ENCODE results near the gene FREM2.

The FREM2 gene

DNA sequence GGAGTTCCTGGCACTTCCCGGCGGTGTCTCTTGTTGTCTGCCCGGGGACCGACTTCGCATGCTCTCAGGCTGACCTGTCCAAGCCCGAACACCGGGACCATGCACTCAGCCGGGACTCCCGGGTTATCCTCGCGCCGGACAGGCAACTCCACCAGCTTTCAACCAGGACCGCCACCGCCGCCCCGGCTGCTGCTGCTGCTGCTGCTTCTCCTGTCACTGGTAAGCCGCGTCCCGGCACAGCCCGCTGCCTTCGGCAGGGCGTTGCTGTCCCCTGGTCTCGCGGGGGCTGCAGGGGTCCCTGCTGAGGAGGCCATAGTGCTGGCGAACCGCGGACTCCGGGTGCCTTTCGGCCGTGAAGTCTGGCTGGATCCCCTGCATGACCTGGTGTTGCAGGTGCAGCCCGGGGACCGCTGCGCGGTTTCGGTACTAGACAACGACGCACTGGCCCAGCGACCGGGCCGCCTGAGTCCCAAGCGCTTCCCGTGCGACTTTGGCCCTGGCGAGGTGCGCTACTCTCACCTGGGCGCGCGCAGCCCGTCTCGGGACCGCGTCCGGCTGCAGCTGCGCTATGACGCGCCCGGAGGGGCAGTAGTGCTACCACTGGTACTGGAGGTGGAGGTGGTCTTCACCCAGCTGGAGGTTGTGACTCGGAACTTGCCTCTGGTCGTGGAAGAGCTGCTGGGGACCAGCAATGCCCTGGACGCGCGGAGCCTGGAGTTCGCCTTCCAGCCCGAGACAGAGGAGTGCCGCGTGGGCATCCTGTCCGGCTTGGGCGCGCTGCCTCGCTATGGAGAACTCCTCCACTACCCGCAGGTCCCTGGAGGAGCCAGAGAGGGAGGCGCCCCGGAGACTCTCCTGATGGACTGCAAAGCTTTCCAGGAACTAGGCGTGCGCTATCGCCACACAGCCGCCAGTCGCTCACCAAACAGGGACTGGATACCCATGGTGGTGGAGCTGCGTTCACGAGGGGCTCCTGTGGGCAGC, 661 bp downstream of the FREM2 start:
- no peak for DNase-seq

DNA sequence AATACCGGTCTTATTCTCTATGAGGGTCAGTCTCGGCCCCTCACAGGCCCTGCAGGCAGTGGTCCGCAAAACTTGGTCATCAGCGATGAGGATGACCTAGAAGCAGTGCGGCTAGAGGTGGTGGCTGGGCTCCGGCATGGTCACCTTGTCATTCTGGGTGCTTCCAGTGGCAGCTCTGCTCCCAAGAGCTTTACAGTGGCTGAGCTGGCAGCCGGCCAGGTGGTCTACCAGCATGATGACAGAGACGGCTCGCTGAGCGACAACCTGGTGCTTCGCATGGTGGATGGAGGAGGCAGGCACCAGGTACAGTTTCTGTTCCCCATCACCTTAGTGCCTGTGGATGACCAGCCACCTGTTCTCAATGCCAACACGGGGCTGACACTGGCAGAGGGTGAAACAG, 1.8 kb downstream of the FREM2 start:
- DNase-seq = peak; percentile 27

DNA sequence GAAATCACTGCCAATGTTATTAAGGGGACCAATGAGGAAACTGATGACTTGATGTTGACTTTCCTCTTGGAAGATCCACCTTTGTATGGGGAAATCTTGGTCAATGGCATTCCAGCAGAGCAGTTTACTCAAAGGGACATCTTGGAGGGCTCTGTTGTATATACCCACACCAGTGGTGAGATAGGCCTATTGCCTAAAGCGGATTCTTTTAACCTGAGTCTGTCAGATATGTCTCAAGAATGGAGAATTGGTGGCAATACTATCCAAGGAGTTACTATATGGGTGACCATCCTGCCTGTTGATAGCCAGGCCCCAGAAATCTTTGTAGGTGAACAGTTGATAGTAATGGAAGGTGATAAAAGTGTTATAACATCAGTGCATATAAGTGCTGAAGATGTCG, 3.4 kb downstream of the FREM2 start:
- no peak for DNase-seq

DNA sequence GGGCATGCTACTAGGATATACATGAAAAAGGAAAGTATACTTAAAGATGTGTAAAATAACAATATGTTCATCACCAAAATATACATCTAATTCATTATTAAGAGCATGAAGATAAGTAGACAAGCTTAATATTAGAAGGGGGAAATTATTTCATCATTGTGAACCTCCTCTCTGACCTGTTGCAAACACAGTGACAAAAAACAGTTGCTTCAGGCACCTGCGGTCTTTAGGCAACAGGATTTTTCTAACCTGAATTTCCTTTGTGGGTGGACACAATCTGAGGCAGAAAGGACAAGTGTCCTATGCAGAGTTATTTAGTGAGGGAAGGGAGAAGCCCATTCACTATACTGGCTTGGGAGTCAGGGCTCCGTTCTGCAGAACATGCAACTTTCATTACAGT, 6.3 kb downstream of the FREM2 start:
- no peak for DNase-seq

DNA sequence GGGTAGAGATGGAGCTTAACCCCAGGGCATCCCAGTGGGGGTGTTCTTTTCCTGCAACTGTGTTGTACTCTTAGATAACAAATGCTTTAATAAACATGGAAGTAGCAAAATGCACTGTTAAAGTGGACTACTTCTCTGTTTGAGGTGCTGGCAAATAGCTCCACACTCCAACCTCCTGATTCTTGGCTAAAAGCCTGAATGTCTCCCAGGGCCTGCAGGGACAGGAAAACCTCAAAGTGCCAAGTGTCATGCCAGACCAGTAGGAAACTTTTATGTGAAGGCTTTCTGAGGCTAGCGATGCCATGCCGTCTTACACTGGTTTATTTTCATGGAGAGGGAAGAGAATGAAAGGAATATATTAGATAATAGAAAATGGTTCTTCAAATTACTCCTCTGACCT, 6.8 kb downstream of the FREM2 start:
- DNase-seq = no peak

DNA sequence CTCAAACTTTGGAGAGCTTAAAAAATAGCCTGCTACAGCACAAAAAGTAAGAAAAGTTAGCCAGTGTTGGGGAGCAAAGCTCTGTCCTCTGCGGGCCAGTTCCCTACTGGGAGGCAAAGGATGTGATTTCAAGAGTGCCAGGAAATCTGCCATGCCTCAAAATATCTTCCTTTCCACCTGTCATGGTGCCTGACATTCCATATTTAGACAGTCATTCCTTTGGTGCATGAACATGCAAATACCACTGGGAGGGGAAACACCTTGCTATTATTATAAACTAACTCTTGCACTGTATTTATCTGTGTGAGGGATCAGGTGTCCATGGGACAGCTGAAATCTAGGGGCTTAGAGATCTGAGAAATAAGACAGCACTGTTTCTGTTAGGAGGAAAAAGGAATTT, 10.3 kb downstream of the FREM2 start:
- DNase-seq = no peak

DNA sequence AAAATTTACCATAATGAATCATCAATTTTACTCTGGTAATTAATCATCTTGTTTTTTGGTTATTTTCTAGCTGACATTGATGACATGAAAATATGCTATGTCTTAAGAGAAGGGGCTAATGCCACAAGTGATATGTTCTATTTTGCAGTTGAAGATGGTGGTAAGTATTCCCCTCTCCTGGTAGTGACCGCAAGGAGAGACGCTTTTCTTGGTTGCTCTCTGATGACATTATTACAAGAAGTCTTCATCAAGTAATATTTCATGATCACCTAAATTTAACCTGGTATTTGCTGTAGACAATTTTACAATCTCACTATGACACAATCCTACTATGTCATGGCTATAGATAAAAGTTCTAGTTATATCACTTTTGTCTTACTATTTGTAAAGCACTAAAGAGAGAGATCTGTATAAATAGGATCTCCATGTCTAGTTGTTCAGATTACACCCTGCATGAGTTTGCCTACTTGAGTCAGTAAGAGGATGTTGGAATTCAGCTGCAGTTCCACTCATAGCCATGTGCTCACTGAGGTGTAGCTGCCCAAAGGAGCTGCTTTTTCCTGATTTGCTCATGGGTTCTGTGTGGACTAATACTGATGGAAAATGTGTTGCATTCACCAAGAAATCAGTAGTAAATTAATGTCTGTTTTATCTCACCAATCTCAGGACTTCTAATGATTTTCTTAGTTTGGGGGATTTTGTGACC, 10.9 kb downstream of the FREM2 start:
- DNase-seq = peak; percentile 47

DNA sequence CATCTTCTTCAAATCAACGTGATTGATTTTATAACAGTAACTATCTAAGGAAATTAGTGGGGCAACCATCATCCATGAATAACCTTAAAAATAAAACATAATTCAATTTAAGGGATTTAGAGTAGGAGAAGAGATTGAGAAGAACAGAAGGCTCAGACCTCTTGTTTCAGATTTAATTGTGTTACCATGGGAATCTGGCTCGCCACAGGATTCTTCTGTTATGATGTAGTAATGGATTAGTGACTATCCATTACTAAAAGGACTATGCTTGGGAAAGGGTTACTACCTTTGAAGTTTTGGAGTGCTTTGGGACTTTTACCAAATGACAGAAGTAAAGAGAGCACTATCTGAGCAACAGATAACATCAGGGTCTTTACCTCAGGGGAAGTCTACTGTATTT, 13.2 kb downstream of the FREM2 start:
- peak; percentile 52 for DNase-seq

DNA sequence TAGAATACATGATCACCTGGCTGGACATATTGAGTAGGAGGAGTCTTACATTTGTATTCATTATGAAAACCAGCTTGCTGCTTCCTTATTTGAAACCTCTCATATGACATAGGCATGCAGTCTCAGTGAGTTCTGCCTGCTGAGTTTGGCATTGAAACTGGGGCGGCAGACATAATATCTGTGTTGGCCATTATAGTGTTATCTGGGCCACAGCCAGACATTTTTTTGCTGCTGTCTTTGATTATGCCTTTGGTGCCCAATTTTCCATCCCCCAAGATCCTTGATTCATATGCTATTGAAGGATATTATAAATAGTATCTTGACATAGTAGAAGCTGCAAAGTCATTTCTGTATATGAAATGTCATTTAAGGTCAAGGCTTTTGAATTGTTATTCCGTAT, 15.8 kb downstream of the FREM2 start:
- DNase-seq = no peak

DNA sequence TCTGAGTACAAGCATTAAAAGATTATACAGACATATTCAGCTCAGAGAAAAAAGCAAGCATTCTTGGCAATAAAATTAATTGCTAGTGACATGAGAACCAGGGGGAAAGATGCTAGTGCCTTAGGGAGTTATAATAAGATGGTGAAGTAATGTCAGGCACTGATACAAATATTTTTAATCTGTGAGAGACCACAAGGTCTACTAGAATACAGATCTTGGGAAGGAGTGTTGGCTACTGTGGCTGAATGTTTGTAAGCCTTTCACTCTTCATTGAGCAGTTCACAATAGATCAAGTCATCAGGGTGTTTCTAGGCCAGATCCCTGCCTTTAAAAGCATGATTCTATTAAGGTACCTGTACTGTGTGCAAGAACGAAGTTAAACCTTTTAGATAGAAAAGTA, 16.4 kb downstream of the FREM2 start:
- DNase-seq = no peak

DNA sequence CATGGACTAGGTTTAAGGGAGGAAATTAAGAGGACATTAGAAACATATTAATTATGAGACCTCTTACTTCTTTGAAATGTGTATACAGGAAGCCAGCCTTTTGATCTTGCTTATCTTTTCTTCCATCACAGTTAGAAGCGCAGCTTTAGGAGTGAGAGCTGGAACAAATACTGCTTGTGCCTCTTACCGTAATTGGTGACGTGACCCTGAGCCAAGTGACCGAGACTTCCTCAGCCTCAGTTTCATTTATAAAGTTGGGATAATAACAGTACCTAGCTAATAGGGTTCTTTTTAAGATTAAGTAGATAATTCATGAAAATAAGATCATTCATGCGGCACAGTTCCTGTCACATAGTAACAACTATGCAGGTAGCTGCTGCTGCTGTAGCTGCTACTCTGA, 18.5 kb downstream of the FREM2 start:
- no peak for DNase-seq

DNA sequence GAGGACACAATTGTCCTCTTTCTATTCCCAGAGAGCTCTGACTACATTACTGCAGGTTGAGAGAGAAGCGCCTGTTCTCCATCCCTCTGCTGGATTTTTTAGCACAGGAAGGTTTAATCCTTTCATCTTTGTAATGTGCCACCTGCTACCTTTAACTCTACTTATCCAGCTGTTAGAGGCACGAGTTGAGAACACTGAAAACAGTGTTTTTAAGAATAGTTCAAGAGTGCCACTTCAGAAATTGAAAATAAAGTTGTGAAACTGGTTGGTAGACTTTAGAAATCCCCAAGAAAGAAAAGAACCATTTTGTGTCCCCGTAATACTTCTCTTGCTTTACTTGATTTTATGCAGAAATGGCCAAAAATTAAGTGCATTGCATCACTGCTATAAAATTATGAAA, 20.6 kb downstream of the FREM2 start:
- DNase-seq = peak; percentile 26

DNA sequence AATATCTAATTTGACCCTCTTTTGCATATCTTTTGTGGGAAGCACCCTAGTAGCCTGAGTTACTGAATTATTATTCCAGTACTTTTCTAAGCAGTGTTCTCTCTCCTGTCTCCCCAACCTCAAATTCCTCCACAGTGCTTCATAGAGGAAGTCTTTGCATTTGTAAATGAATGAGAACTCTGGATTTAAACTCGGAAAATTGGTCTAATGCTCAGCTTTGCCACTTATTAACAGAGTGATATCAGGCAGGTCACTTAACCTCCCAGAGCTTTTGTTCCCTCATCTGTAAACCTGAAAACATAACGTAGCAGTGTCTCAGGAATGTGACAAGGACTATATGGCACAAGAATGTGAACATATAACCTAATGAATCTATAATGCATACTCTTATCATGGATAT, 26.2 kb downstream of the FREM2 start:
- DNase-seq = no peak

DNA sequence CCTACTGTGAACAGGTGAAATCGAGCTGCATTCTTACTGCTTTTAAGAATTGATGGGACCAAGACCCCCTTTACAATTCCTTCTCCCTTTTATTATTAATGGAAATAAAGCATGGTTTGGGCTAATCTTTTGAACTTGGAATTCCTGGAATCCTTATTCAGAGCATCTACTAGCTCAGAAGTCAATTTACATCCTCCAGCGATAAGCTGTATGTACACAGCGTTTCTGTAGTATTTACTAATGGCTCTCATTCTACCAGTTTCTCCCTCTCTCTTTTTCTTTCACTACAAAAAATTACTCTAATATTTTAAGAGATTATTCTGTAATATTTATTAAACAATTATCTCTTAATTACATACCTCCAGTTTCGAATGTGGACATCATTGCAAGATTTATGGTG, 31.5 kb downstream of the FREM2 start:
- DNase-seq = no peak

DNA sequence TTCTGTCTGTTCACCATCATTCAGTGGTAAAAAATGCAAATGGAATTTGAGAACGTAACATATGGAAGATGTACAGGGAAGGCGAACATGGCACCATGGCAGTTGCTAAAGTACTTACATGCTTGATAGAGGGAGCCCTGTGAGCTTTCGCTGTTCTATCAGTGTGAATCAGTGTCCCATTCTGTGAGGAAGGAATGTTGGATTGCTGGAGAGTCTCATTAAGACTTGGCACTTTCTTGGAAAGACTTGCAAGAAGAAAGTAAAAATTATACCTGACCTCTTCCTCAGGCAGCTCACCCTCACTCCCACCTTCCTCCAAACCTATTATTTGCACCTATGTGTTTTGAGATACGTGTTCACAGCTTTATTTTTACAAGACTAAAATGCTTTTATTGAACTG, 43.5 kb downstream of the FREM2 start:
- no peak for DNase-seq

DNA sequence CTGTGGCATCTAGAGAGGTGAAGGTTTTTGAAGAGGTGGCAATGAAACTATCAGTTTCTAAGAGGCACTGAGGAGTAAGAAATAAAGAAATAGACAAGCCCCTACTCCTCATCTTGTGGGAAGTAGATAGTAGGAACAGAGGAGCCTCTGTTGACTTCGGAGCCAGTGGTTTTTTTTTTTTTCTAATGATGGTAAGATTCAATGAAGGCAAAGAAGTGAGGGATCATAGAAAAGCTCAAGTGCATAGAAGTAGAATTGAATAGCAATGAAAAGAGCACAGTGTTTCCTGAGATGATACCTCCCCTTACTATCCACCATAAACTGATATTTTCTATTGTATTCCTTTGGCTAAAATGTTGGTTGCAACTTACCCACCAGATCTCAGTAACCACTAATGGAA, 46.3 kb downstream of the FREM2 start:
- DNase-seq = no peak

DNA sequence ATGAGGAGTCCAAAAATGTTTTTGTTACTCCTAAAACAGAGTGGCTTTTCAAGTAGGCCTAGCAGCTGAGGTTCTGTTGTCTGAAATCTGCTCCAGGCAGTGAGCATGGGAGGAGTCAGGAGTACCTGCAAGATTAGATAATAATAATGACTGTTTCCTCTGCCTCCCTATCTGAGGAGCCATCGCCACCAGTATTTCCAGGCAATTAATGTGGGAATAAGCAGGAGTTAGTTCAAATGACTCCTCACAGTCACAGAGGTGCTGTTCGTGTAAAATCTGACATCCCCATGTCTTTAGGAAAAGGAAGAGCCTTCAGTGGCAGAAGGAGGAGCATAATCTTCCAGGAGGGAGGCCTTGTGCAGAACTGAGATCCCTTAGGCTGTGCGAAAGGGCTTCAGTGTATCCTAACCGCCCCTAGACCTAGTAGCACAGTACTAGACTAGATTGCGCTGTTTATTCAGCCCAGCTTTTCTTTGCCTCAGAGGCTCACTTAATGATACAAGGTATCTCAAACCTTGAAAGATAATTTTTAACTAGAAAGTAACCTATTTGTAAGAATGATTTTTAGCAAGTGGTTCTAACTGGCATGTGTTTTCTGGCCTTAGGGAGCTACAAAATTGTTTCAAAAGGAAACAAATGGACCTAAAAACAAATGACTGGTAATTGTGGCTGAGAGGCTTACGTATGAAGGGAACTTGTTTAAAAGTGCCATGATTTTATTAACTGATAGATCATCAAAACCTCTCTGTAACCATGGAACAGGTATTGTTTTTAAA, 49.0 kb downstream of the FREM2 start:
- DNase-seq = no peak

DNA sequence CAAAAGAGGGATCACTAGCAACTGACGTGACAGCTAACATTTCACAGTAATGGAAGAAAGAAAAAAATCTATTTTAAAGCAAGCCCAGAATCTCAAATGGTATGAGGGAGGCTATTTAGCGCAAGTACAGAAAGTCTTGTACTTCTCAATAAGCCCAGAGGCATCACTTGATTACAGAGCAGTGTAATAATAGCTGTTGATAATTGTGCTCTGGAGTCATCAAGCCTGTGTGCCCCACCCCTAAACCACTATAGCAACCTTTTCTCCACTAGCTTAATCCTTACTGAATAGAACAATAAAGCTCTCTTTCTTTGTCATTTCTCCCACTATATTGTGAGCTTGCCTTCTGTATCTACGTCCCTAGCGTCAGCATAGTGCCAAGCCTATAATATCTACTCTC, 56.6 kb downstream of the FREM2 start:
- no peak for DNase-seq

DNA sequence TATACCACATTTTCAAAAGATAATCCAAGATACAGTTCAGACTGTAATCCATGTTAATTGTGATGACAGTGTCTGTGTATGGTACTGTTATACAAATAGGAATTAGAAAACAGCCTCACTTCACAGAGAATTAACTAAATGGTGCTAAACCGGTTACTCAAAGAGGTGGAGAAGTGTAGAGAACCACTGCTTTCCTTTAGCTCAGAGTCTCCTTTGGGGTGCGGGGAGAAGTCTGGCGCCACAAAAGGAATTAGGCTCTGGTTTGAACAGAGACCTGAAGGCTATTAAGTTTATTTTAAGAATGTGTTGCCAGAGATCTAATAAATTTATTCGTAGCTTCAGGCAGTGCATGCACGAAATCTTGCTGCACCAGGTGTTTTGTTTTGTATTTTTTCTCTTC, 65.8 kb downstream of the FREM2 start:
- DNase-seq = peak; percentile 52

DNA sequence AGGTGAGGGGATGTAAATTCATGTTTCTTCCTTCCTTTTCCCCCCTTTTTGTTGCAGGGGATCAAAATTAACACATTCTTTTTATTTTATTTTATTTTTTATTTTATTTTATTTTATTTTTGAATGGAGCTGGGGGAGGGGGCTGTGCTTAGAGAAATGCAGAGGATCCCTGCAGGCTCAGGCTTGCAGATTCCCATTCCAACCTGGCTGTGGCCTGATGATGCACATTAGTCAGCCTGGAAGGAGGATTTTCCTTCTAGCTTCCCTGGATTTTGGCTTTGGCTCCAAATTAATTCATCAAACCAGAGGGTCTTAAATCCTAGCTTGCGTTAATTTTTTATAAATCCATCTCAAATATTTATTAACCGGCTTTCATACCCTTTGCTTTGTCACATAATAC, 67.0 kb downstream of the FREM2 start:
- no peak for DNase-seq

DNA sequence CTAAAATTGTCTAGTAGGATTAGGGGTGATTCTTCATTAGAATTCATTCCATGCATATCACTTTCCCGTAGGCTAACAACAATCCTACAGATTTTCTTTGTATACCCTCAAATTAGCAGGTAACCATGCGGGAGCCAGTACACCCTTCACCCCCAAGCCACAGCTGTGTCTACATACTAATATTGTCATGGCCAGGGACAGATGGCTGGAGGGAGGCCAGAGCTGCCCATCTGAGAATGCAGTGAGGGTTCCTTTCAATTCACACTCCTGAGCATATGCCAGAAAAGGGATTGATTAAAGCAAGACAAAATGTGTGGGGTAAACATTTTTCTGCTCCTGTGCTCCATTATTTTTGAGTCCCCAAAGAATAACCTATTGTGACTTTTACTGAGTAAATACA, 68.9 kb downstream of the FREM2 start:
- peak; percentile 11 for DNase-seq

DNA sequence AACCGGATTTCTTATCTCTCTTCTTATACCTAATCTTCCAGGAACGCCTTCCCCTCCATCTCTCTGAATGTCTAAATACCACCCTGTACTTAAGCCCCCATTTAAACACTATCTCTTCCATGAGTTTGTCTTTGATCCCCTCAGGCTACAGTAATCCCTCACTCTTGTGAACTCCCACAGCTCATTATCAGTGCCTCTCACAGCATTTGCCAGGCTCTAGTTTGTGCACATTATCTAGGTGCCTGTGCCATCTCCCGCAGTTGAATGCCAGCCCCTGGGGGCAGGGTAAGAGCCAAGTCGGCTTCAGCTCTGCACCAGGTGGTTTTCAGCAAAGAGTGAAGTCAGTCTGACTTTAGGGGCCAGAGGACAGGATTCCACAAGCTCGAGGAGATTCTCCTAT, 71.4 kb downstream of the FREM2 start:
- peak; percentile 72 for DNase-seq

DNA sequence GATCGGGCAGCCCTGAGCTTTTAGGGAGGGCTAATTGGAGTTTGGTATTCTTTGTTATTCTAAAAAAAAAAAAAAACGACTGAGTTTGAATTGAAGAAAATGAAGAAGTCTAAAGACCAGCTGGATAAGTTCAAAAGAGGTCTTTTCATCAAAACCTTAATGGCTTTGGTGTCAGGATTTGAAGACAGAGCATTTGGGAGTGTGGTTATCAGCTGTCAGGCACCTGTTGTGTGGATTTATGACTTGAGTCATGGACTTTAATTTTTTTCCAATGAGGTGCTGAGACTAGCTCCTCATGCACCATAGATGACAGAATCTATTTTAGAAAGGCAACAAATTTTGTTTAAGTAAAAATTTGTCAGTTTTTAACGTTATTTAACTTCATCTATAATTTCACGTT, 72.5 kb downstream of the FREM2 start:
- DNase-seq = peak; percentile 16
